Endothelial cell (in vitro differentiated cells): ENCODE measurements around the gene CRAT. TPM values are rescaled to one million over a fixed set of nuclear protein-coding genes. Genes with fewer than 3 reads are reported as not detected.

Experiments used
- DNase-seq: peaks from one replicate; pipeline ENCODE4 v3.0.0; 2021; ENCODE audit warnings: low spot score
- H3K27ac Mint-ChIP-seq: one replicate; pipeline ENCODE4 v1.8.0; 2021; ENCODE audit warnings: mixed read lengths, inconsistent platforms; ENCODE audit not compliant: unreplicated experiment
- H3K27me3 Mint-ChIP-seq: one replicate; pipeline ENCODE4 v1.8.0; 2021; ENCODE audit warnings: mild to moderate bottlenecking, moderate library complexity, mixed read lengths, inconsistent platforms; ENCODE audit not compliant: unreplicated experiment
- H3K36me3 Mint-ChIP-seq: one replicate; pipeline ENCODE4 v1.8.0; 2021; ENCODE audit warnings: mild to moderate bottlenecking, low read depth, mixed read lengths, inconsistent platforms; ENCODE audit not compliant: unreplicated experiment
- H3K4me1 Mint-ChIP-seq: one replicate; pipeline ENCODE4 v1.8.0; 2021; ENCODE audit warnings: mild to moderate bottlenecking, mixed read lengths, inconsistent platforms; ENCODE audit not compliant: unreplicated experiment
- H3K4me3 Mint-ChIP-seq: one replicate; pipeline ENCODE4 v1.8.0; 2021; ENCODE audit warnings: mild to moderate bottlenecking, mixed read lengths, inconsistent platforms; ENCODE audit not compliant: unreplicated experiment
- H3K9me3 Mint-ChIP-seq: one replicate; pipeline ENCODE4 v1.8.0; 2021; ENCODE audit warnings: mixed read lengths, inconsistent platforms; ENCODE audit not compliant: unreplicated experiment
- total RNA-seq: library from RNA; stranded (reverse); fragmentation: NEBNext Ultra II Directional; extraction: Animal tissue kit (Norgen Biotek cat#: 25700); gene quantifications from one replicate; pipeline ENCODE4 v1.2.1, GENCODE V29; 2021; ENCODE audit not compliant: unreplicated experiment
- TF ChIP-seq, protein P1 (sequence below): fragments of 200-600 bp; sonication (generic); IDR thresholded peaks from one replicate; pipeline ENCODE4 v1.5.0; 2021; ENCODE audit warnings: antibody characterized with exemption; ENCODE audit not compliant: unreplicated experiment

Gene CRAT
- total RNA-seq, 1 donor from 2014 or later: 42.9 TPM

DNA sequence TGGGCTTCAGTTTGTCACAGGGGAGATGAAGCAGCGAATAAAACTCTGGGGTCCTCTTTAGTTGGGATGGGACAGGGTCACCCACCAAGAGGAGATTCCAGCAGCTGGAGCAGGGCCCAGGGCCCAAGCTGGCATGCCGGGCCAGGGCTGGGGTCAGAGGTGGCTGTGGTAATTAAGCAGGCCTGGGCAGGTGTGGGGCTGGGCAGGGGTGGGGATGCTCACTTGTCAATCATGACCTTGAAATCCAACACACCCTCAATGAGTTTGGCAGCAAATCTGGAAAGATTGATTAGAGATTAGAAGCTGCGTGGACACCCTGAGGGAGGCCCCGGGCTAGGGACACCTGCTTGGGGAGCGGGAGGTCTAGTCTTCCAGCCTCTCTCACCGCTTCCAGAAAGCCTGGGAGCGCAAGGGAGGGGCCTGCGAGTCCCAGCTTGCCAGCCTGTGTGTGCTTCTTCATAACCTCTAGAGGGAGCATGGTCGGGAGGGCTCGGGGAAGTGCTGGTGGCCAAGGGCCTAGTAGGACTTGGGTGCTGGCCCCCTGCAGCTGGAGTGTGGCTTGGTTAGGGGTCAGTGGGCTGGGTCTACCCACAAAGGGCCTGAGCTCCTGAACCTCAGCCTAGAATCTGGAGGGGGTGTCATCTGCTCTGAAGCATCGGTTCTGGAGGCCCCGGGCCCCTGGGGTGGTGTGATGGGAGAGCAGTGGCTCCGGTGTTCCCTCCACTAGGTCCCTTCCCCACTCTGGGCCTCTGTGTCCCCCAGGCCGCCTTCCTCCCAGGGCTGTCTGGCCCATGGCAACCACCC, 7.6 kb downstream of the CRAT start:
- H3K4me1 Mint-ChIP-seq: no peaks in the 10 kb centered on the region
- H3K36me3 Mint-ChIP-seq: peaks cover 3% of the 10 kb centered on the region
- TF ChIP-seq, protein P1, sequence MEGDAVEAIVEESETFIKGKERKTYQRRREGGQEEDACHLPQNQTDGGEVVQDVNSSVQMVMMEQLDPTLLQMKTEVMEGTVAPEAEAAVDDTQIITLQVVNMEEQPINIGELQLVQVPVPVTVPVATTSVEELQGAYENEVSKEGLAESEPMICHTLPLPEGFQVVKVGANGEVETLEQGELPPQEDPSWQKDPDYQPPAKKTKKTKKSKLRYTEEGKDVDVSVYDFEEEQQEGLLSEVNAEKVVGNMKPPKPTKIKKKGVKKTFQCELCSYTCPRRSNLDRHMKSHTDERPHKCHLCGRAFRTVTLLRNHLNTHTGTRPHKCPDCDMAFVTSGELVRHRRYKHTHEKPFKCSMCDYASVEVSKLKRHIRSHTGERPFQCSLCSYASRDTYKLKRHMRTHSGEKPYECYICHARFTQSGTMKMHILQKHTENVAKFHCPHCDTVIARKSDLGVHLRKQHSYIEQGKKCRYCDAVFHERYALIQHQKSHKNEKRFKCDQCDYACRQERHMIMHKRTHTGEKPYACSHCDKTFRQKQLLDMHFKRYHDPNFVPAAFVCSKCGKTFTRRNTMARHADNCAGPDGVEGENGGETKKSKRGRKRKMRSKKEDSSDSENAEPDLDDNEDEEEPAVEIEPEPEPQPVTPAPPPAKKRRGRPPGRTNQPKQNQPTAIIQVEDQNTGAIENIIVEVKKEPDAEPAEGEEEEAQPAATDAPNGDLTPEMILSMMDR: peak; percentile 39
- peaks cover 5% of the 10 kb centered on the region for H3K27me3 Mint-ChIP-seq
- no peak overlapping the region for H3K27ac Mint-ChIP-seq
- H3K9me3 Mint-ChIP-seq: no peaks in the 10 kb centered on the region
- peak; percentile 63 for DNase-seq
- H3K4me3 Mint-ChIP-seq: no peak overlapping the region

DNA sequence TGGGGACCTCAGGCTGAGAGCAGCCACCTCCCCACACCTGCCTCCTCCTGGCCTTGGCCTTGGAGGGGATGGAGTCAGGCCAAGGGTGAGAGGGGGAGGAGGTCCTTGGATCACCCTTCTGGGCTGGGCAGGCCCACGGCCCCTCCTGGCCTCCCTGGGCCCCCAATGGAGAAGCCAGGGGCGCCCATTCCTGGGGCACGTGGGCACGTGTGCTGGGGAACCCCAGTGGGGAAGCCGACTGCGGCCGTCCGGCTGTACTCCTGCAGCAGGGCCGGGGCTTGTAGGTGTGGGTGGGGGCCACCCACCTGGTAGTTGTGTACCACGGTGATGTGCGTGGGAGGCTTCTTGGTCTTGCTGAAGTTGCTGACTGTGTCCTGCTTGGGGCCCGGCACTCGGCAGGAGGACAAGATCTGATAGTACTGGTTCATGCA, 8.5 kb downstream of the CRAT start:
- Mint-ChIP-seq H3K36me3 (peaks cover 3% of the 10 kb centered on the region), H3K4me3 (no peak overlapping the region), H3K27me3 (peaks cover 5% of the 10 kb centered on the region), H3K4me1 (no peaks in the 10 kb centered on the region), H3K9me3 (no peaks in the 10 kb centered on the region), H3K27ac (no peak overlapping the region)
- TF ChIP-seq, protein P1: no peak
- DNase-seq: no peak

DNA sequence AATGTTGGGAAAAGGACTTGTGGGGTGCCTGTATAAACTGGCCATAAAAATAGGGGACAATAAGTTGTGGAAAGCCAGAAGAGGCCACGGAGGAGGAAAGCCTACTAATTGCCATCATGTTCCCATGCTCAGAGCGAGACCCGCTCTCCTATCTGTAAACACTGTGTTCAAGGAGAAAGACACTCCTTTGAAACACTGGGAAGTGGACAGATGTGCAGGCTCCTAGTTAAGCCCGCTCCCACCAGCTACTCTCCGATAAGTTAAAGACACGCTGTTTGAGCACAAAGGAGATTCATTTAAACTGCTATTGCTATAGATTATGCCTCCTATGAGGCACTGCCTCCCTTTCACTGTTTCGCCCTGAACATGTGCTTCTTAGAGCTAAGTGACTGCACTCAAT, 9.3 kb downstream of the CRAT start:
- Mint-ChIP-seq H3K4me3 (no peak overlapping the region), H3K36me3 (peaks cover 3% of the 10 kb centered on the region), H3K9me3 (no peaks in the 10 kb centered on the region), H3K27ac (no peak overlapping the region), H3K27me3 (peaks cover 5% of the 10 kb centered on the region), H3K4me1 (no peaks in the 10 kb centered on the region)
- TF ChIP-seq, protein P1: no peak
- no peak for DNase-seq

DNA sequence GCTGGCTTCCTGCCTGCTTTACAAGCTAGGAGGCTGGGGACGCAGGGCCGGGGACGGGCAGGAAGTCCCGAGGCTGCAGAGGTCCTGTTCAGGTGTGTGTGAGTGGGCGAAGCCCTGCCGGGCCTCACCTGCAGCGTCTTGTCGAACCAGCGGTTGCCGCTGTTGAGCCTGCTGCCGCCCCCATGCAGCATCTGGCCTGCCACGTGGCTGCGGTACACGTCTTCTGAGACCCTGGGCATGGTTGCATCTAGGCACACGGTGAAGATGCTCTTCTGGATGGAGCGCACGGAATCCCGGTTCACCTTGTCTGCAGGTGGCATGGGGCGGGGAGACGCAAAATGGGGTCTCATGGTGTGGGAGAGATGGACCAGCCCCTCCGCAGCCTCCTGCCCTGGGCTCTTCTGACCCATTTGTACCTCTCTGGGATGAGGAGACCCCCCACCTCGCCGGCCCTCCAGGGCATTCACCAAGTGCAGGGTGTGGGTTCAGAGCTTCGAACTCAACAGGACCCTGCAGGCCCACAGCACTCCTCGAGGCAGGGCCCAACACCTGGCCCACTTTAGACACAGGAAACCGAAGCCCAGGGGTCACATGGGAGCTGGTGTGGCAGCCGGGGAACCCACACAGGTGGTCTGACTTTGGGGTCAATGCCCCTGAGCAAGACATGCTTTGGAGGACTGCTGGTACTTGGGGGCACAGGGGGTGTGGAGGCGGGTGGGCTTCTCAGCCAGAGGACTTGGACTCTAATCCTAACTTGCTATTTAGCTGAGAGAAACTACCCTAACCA, 10.0 kb downstream of the CRAT start:
- DNase-seq: no peak

More for the DNA sequence above, 10.0 kb downstream of the CRAT start:
- peaks cover 3% of the 10 kb centered on the region for H3K36me3 Mint-ChIP-seq
- no peak overlapping the region for H3K27ac Mint-ChIP-seq
- TF ChIP-seq, protein P1: no peak
- no peaks in the 10 kb centered on the region for H3K9me3 Mint-ChIP-seq
- H3K4me3 Mint-ChIP-seq: no peak overlapping the region
- H3K4me1 Mint-ChIP-seq: no peaks in the 10 kb centered on the region
- H3K27me3 Mint-ChIP-seq: peaks cover 5% of the 10 kb centered on the region
